DMS153 treated with DMSO at 0.1 percent for 48 hours (cell line): ENCODE data around the gene MEAK7.
A peak's percentile ranks its signal among the peaks of the same experiment; 100 is the strongest.
"Not testable (repeated sequence)": the region's sequence is repeated elsewhere in the genome, so short reads cannot be mapped to it uniquely, and the experiment has no call there.

Experiments
- DNase-seq: peaks from one replicate; lab custom pipeline; 2025; ENCODE audit not compliant: unreplicated experiment; lab: John Stamatoyannopoulos, UW

MEAK7 gene

GRCh38 chr16:84534815-84535214, 30.4 kb upstream of the MEAK7 start:
- DNase-seq, result no peak

GRCh38 chr16:84532855-84533486, 28.5 kb upstream of the MEAK7 start:
- DNase-seq, result no peak

- DNase-seq, result no peak
Measured at GRCh38 chr16:84532291-84532724, 27.8 kb upstream of the MEAK7 start.

GRCh38 chr16:84531671-84532111, 27.2 kb upstream of the MEAK7 start:
- no peak for DNase-seq

GRCh38 chr16:84530590-84530989, 26.1 kb upstream of the MEAK7 start:
- no peak for DNase-seq

- DNase-seq, result no peak
Measured at GRCh38 chr16:84529607-84530006, 25.1 kb upstream of the MEAK7 start.

- no peak for DNase-seq
Measured at GRCh38 chr16:84528322-84528721, 23.9 kb upstream of the MEAK7 start.

- DNase-seq, result no peak
Measured at GRCh38 chr16:84527532-84528269, 23.2 kb upstream of the MEAK7 start.

- DNase-seq, result no peak
Measured at GRCh38 chr16:84526794-84527531, 22.5 kb upstream of the MEAK7 start.

- not testable (repeated sequence) for DNase-seq
Measured at GRCh38 chr16:84524941-84525581, 20.6 kb upstream of the MEAK7 start.

- DNase-seq, result no peak
Measured at GRCh38 chr16:84524346-84524920, 20.0 kb upstream of the MEAK7 start.

GRCh38 chr16:84521497-84521770, 17.0 kb upstream of the MEAK7 start:
- no peak for DNase-seq

GRCh38 chr16:84520725-84521496, 16.5 kb upstream of the MEAK7 start:
- peak; percentile 99 for DNase-seq

- no peak for DNase-seq
Measured at GRCh38 chr16:84519855-84520254, 15.4 kb upstream of the MEAK7 start.

- peak; percentile 75 for DNase-seq
Measured at GRCh38 chr16:84518804-84519341, 14.4 kb upstream of the MEAK7 start.

- DNase-seq, result not testable (repeated sequence)
Measured at GRCh38 chr16:84518220-84518619, 13.8 kb upstream of the MEAK7 start.

- DNase-seq, result no peak
Measured at GRCh38 chr16:84517366-84517765, 12.9 kb upstream of the MEAK7 start.

GRCh38 chr16:84514874-84515835, 10.7 kb upstream of the MEAK7 start:
- peak; percentile 28 for DNase-seq

GRCh38 chr16:84514295-84514873, 9.9 kb upstream of the MEAK7 start:
- no peak for DNase-seq
